MM.1S (cell line): Measurements from ENCODE around the gene UGT2A3.

Experiments
- EZH2 ChIP-seq: fragments of 300-600 bp; sonication (generic); optimal IDR thresholded peaks from 2 replicates; pipeline ENCODE3; 2017; ENCODE audit warnings: low read depth, mild to moderate bottlenecking, antibody characterized with exemption, low read length, mixed read lengths
- EZH2phosphoT487 ChIP-seq: fragments of 300-600 bp; sonication (generic); IDR thresholded peaks from 2 replicates; pipeline ENCODE4 v1.6.1; 2018; ENCODE audit warnings: antibody characterized with exemption, low read length
- TF ChIP-seq, protein P1 (sequence below): fragments of 300-600 bp; sonication (generic); IDR thresholded peaks from 2 replicates; pipeline ENCODE4 v1.5.1; 2016; ENCODE audit warnings: antibody characterized with exemption, low read length, mixed read lengths

DNA sequence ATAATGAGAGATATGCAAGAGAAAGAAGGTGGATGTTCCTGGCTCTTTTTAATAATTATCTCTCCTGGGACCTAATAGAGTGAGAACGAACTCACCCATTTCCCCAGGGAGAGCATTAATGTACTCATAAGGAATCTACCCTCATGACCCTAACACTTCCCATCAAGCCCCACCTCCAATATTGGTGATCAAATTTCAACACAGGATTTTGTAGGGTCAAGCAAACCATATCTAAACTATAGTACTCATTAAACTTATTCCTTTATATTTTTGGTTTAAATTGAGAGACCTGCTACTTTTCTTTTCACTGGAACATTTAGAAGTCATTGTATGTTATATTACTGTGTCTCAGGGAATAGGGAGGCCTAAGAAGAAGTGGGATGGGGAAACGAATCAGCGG is 2.6 kb downstream of the UGT2A3 start:
- TF ChIP-seq, protein P1, sequence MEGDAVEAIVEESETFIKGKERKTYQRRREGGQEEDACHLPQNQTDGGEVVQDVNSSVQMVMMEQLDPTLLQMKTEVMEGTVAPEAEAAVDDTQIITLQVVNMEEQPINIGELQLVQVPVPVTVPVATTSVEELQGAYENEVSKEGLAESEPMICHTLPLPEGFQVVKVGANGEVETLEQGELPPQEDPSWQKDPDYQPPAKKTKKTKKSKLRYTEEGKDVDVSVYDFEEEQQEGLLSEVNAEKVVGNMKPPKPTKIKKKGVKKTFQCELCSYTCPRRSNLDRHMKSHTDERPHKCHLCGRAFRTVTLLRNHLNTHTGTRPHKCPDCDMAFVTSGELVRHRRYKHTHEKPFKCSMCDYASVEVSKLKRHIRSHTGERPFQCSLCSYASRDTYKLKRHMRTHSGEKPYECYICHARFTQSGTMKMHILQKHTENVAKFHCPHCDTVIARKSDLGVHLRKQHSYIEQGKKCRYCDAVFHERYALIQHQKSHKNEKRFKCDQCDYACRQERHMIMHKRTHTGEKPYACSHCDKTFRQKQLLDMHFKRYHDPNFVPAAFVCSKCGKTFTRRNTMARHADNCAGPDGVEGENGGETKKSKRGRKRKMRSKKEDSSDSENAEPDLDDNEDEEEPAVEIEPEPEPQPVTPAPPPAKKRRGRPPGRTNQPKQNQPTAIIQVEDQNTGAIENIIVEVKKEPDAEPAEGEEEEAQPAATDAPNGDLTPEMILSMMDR, result no peak
- TF ChIP-seq EZH2, result no peak
- TF ChIP-seq EZH2phosphoT487, result no peak
